Measurements from ENCODE around the gene FTSJ1.

- no peak for TF ChIP-seq CTCF (IDR thresholded peaks at IDR 0.05)
- no peak for TF ChIP-seq POLR2A (IDR thresholded peaks at IDR 0.05)
- no peak for TF ChIP-seq EP300 (IDR thresholded peaks at IDR 0.05)
Observed at GRCh38 chrX:48532161-48532560, 56.2 kb downstream of the FTSJ1 start.

All from ovary (tissue), 3 donors.